ENCODE data around the gene SARNP.

GRCh38 chr12:55742719-55743405 is 74.7 kb downstream of the SARNP start, which contains the start of gene GDF11:
- peak; percentile 70 for TF ChIP-seq TAF1 (IDR thresholded peaks at IDR 0.05; ENCODE audit: control insufficient read depth, extremely low read depth, insufficient read depth, low read length, severe bottlenecking)
- no peak for TF ChIP-seq TFAP4 (CRISPR knock-in tag; IDR thresholded peaks at IDR 0.05; ENCODE audit: borderline replicate concordance)
- no peak for TF ChIP-seq RFX5 (IDR thresholded peaks at IDR 0.05; ENCODE audit: low read depth, low read length)
- no peak for TF ChIP-seq ZNF277 (CRISPR knock-in tag; IDR thresholded peaks at IDR 0.05; ENCODE audit: borderline replicate concordance)
- TF ChIP-seq RAD21 (CRISPR knock-in tag; conservative IDR thresholded peaks at IDR 0.05 in 1 of 2, IDR thresholded peaks at IDR 0.05 in 1 of 2): no peak
- no peak for TF ChIP-seq ZNF511 (CRISPR knock-in tag; IDR thresholded peaks at IDR 0.05)
- TF ChIP-seq CTCF (IDR thresholded peaks at IDR 0.05 in 2 of 3, conservative IDR thresholded peaks at IDR 0.05 in 1 of 3; ENCODE audit: insufficient read depth in 2 of 3, low read depth in 1 of 3, low read length in 3 of 3): no peak; a peak in 2 of 6 replicates
- no peak for TF ChIP-seq YY1 (IDR thresholded peaks at IDR 0.05; ENCODE audit: borderline replicate concordance in 1 of 3, control insufficient read depth in 1 of 3, extremely low read depth in 1 of 3, insufficient read depth in 3 of 3, insufficient read length in 1 of 3, insufficient replicate concordance in 2 of 3, low read depth in 1 of 3, low read length in 2 of 3)
- TF ChIP-seq ATF7 (IDR thresholded peaks at IDR 0.05): peak; percentile 45; the same call in 1 of the 2 replicates
- no peak for TF ChIP-seq ZNF644 (tag; IDR thresholded peaks at IDR 0.05; ENCODE audit: low read depth)

All from K562 (cell line).